HG03571 (cell line): Measurements from ENCODE around the gene PRR23E.

Source experiments
- ATAC-seq: cut with Tn5 transposase; IDR thresholded peaks from one replicate; pipeline ENCODE4 v1.9.1; 2021; ENCODE audit not compliant: unreplicated experiment

Gene PRR23E

GRCh38 chr3:127182848-127183714 is 9.8 kb upstream of the PRR23E start:
- ATAC-seq, result no peak

GRCh38 chr3:127183931-127184869 is 8.7 kb upstream of the PRR23E start:
- no peak for ATAC-seq

- ATAC-seq, result no peak
Observed at GRCh38 chr3:127184870-127185216, 8.1 kb upstream of the PRR23E start.

GRCh38 chr3:127185268-127185667 is 7.7 kb upstream of the PRR23E start:
- no peak for ATAC-seq

- ATAC-seq, result no peak
Observed at GRCh38 chr3:127185962-127186674, 6.8 kb upstream of the PRR23E start.

- no peak for ATAC-seq
Observed at GRCh38 chr3:127187316-127187715, 5.6 kb upstream of the PRR23E start.

- no peak for ATAC-seq
Observed at GRCh38 chr3:127193341-127193740, 410 bp downstream of the PRR23E start.

GRCh38 chr3:127193775-127194174 is 844 bp downstream of the PRR23E start:
- no peak for ATAC-seq

GRCh38 chr3:127194601-127195187 is 1.8 kb downstream of the PRR23E start:
- no peak for ATAC-seq

- no peak for ATAC-seq
Observed at GRCh38 chr3:127195417-127195816, 2.5 kb downstream of the PRR23E start.

GRCh38 chr3:127196002-127196401 is 3.1 kb downstream of the PRR23E start:
- no peak for ATAC-seq

GRCh38 chr3:127196466-127197299 is 3.8 kb downstream of the PRR23E start:
- no peak for ATAC-seq

GRCh38 chr3:127197300-127198189 is 4.6 kb downstream of the PRR23E start:
- ATAC-seq, result no peak

GRCh38 chr3:127200086-127200691 is 7.3 kb downstream of the PRR23E start:
- no peak for ATAC-seq

- no peak for ATAC-seq
Observed at GRCh38 chr3:127203024-127203423, 10.1 kb downstream of the PRR23E start.

GRCh38 chr3:127204841-127205582 is 12.1 kb downstream of the PRR23E start:
- no peak for ATAC-seq

GRCh38 chr3:127206154-127206553 is 13.2 kb downstream of the PRR23E start:
- no peak for ATAC-seq
